Measurements from ENCODE around the gene ERC2. TPM values are rescaled to one million over a fixed set of nuclear protein-coding genes. Genes with fewer than 3 reads are reported as not detected.

ERC2 gene
- total RNA-seq, 4 donors from 2014 or later, result 0.81 to 2.9 (median 1.6) TPM

DNA sequence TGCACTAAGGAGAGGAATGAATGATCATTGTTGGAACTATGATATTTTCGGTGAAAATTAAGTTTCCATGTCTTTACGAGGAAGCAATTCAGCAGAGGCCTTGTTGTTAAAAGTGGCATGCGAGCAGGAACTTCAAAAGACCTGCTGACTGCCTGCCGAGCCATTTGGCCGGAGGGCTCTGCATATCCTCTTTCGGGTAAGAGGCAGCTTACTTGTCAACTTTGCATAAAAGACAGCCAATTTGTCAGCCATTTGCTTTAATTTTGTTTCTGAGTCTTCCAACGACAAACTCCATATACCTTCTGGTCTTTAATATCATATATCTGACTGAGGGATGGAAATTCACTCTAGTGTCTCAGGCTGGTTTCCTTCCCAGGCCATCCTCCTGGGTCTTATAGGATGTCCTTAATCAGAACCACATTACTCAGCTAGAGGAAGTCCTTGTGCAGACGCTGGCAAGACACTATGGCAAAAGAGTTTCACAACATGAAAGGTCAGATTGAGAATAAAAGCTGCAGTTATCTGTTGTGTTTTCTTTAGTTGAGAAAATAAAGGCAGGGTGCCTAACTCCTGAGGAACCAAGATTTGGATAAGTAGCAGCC lies 852.5 kb downstream of the ERC2 start:
- no peaks in the 10 kb centered on the region for H3K9me3 ChIP-seq
- TF ChIP-seq EP300 (IDR thresholded peaks at IDR 0.05) (no peak), POLR2A (IDR thresholded peaks at IDR 0.05) (no peak), CTCF (IDR thresholded peaks at IDR 0.05) (no peak), POLR2AphosphoS5 (IDR thresholded peaks at IDR 0.05) (no peak)
- no peak overlapping the region for H3K27ac ChIP-seq
- peak; percentile 39 for ATAC-seq
- H3K27me3 ChIP-seq, result no peaks in the 10 kb centered on the region
- H3K36me3 ChIP-seq, result no peaks in the 10 kb centered on the region
- WGBS, 2 donors (ENCODE audit: low coverage in 1 of 2), result 56 to 77% methylated on average over 7 of the region's 8 CpGs
- H3K4me1 ChIP-seq, result no peaks in the 10 kb centered on the region
- no peak overlapping the region for H3K4me3 ChIP-seq

GRCh38 chr3:55615039-55615693 lies 853.1 kb downstream of the ERC2 start:
- no peak for ATAC-seq
- Histone ChIP-seq H3K4me1 (no peaks in the 10 kb centered on the region), H3K4me3 (no peak overlapping the region), H3K9me3 (no peaks in the 10 kb centered on the region), H3K36me3 (no peaks in the 10 kb centered on the region), H3K27me3 (no peaks in the 10 kb centered on the region), H3K27ac (no peak overlapping the region)
- 79 to 81% methylated on average over 3 to 4 of the region's 4 CpGs for WGBS, 2 donors (ENCODE audit: low coverage in 1 of 2)
- TF ChIP-seq EP300 (IDR thresholded peaks at IDR 0.05) (no peak), CTCF (IDR thresholded peaks at IDR 0.05) (no peak), POLR2AphosphoS5 (IDR thresholded peaks at IDR 0.05) (no peak), POLR2A (IDR thresholded peaks at IDR 0.05) (no peak)

GRCh38 chr3:55611121-55611520 lies 857.1 kb downstream of the ERC2 start:
- H3K9me3 ChIP-seq, result no peaks in the 10 kb centered on the region
- H3K27ac ChIP-seq, result no peak overlapping the region
- TF ChIP-seq EP300 (IDR thresholded peaks at IDR 0.05) (no peak), POLR2A (IDR thresholded peaks at IDR 0.05) (no peak)
- no peak for ATAC-seq
- 82% methylated on average over 1 of the region's 1 CpG; no CpG with 5 or more reads in 1 of the 2 donors for WGBS, 2 donors (ENCODE audit: low coverage in 1 of 2)
- H3K4me3 ChIP-seq, result no peak overlapping the region
- H3K4me1 ChIP-seq, result no peaks in the 10 kb centered on the region
- H3K27me3 ChIP-seq, result no peaks in the 10 kb centered on the region
- H3K36me3 ChIP-seq, result no peaks in the 10 kb centered on the region

GRCh38 chr3:55609230-55609827 lies 858.9 kb downstream of the ERC2 start:
- ATAC-seq, result no peak
- WGBS, 2 donors (ENCODE audit: low coverage in 1 of 2), result 89 to 90% methylated on average over 4 of the region's 10 CpGs
- no peak overlapping the region for H3K27ac ChIP-seq
- H3K4me3 ChIP-seq, result no peak overlapping the region
- no peaks in the 10 kb centered on the region for H3K36me3 ChIP-seq
- TF ChIP-seq EP300 (IDR thresholded peaks at IDR 0.05) (no peak), POLR2AphosphoS5 (IDR thresholded peaks at IDR 0.05) (no peak), CTCF (IDR thresholded peaks at IDR 0.05) (no peak), POLR2A (IDR thresholded peaks at IDR 0.05) (no peak)
- no peaks in the 10 kb centered on the region for H3K27me3 ChIP-seq
- no peaks in the 10 kb centered on the region for H3K4me1 ChIP-seq
- no peaks in the 10 kb centered on the region for H3K9me3 ChIP-seq

DNA sequence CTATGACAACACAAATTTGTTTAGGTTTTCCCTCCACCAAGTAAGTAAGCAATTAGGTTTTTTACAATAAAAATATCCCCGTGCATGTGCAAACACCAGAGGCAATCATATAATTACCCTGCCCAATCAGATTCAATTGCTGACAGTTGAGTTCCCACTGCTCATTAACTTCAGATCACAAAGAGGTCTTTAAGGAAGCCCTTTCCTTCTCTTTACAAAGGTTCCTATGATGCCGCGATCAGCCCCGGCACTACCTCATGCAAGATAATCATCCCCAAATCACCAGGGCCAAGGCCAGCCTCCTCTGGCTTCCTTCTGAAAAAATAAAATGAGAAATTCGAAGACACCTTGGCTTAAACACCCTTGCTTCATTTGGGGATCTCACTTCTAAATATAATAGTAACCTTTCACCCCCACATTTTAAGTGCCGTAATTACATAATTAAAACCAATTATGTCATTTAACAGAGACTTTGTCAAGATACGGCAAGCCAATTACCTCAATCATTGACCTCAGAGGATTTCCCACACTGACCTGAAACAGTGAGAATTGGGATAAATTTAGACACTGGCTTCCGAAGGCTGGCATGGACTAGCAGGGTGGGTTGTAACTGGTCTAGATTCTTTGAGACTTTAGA lies 859.8 kb downstream of the ERC2 start:
- H3K4me3 ChIP-seq, result no peak overlapping the region
- no peaks in the 10 kb centered on the region for H3K4me1 ChIP-seq
- no peak for ATAC-seq
- no peaks in the 10 kb centered on the region for H3K9me3 ChIP-seq
- no peaks in the 10 kb centered on the region for H3K36me3 ChIP-seq
- TF ChIP-seq EP300 (IDR thresholded peaks at IDR 0.05) (no peak), POLR2A (IDR thresholded peaks at IDR 0.05) (no peak), POLR2AphosphoS5 (IDR thresholded peaks at IDR 0.05) (no peak), CTCF (IDR thresholded peaks at IDR 0.05) (no peak)
- 93 to 94% methylated on average over 6 to 8 of the region's 8 CpGs for WGBS, 2 donors (ENCODE audit: low coverage in 1 of 2)
- no peaks in the 10 kb centered on the region for H3K27me3 ChIP-seq
- H3K27ac ChIP-seq, result no peak overlapping the region
